Measurements from ENCODE around the gene CATSPER3.

CATSPER3 gene

GRCh38 chr5:135009736-135010501 lies 42.2 kb downstream of the CATSPER3 start:
- no peak for DNase-seq
- Histone ChIP-seq H3K36me3 (no peaks in the 10 kb centered on the region), H3K9me3 (no peaks in the 10 kb centered on the region), H3K4me1 (no peaks in the 10 kb centered on the region), H3K4me3 (ENCODE audit: low read depth, low read length) (no peak overlapping the region), H3K27me3 (no peaks in the 10 kb centered on the region)
- no peak for TF ChIP-seq CTCF (IDR thresholded peaks at IDR 0.05; ENCODE audit: low read depth, low read length)

- Histone ChIP-seq H3K9me3 (no peaks in the 10 kb centered on the region), H3K4me3 (ENCODE audit: low read depth, low read length) (no peak overlapping the region), H3K4me1 (no peaks in the 10 kb centered on the region), H3K36me3 (no peaks in the 10 kb centered on the region), H3K27me3 (no peaks in the 10 kb centered on the region)
- peak; percentile 20 for TF ChIP-seq CTCF (IDR thresholded peaks at IDR 0.05; ENCODE audit: low read depth, low read length)
- DNase-seq: no peak
Observed at GRCh38 chr5:135010502-135011354, 43.0 kb downstream of the CATSPER3 start.

GRCh38 chr5:135011355-135012032 lies 43.8 kb downstream of the CATSPER3 start:
- Histone ChIP-seq H3K4me3 (ENCODE audit: low read depth, low read length) (no peak overlapping the region), H3K9me3 (no peaks in the 10 kb centered on the region), H3K4me1 (no peaks in the 10 kb centered on the region), H3K27me3 (no peaks in the 10 kb centered on the region), H3K36me3 (no peaks in the 10 kb centered on the region)
- TF ChIP-seq CTCF (IDR thresholded peaks at IDR 0.05; ENCODE audit: low read depth, low read length): no peak
- DNase-seq: no peak

- DNase-seq: no peak
- Histone ChIP-seq H3K4me1 (no peaks in the 10 kb centered on the region), H3K9me3 (no peaks in the 10 kb centered on the region), H3K27me3 (no peaks in the 10 kb centered on the region), H3K4me3 (ENCODE audit: low read depth, low read length) (no peak overlapping the region), H3K36me3 (no peaks in the 10 kb centered on the region)
- no peak for TF ChIP-seq CTCF (IDR thresholded peaks at IDR 0.05; ENCODE audit: low read depth, low read length)
Observed at GRCh38 chr5:135012033-135012588, 44.4 kb downstream of the CATSPER3 start.

GRCh38 chr5:135012951-135013391 lies 45.3 kb downstream of the CATSPER3 start:
- H3K4me3 ChIP-seq (ENCODE audit: low read depth, low read length): no peak overlapping the region
- TF ChIP-seq CTCF (IDR thresholded peaks at IDR 0.05; ENCODE audit: low read depth, low read length): no peak
- H3K9me3 ChIP-seq: no peaks in the 10 kb centered on the region
- no peaks in the 10 kb centered on the region for H3K27me3 ChIP-seq
- no peaks in the 10 kb centered on the region for H3K4me1 ChIP-seq
- no peak for DNase-seq
- no peaks in the 10 kb centered on the region for H3K36me3 ChIP-seq
